ENCODE data around the gene FER.

DNA sequence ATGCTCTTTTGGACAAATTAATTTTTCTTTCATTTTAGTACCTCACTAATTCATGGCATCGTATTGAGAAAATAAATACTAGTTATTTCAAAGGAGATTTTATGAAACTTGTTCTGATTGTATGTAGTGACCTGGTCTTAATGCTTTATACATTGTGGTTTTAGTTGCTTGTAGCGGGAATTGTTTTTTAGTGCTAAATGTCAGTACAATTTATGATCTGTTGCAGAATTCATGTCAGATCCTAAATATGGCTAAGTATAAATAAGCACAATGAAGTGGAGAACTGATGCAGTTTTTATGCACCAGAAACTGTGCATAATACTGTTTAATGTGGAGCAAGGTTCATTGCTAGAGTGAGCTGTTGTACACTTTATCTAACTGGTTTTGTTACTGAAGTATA lies 353.3 kb downstream of the FER start:
- TF ChIP-seq, protein P1, sequence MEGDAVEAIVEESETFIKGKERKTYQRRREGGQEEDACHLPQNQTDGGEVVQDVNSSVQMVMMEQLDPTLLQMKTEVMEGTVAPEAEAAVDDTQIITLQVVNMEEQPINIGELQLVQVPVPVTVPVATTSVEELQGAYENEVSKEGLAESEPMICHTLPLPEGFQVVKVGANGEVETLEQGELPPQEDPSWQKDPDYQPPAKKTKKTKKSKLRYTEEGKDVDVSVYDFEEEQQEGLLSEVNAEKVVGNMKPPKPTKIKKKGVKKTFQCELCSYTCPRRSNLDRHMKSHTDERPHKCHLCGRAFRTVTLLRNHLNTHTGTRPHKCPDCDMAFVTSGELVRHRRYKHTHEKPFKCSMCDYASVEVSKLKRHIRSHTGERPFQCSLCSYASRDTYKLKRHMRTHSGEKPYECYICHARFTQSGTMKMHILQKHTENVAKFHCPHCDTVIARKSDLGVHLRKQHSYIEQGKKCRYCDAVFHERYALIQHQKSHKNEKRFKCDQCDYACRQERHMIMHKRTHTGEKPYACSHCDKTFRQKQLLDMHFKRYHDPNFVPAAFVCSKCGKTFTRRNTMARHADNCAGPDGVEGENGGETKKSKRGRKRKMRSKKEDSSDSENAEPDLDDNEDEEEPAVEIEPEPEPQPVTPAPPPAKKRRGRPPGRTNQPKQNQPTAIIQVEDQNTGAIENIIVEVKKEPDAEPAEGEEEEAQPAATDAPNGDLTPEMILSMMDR (IDR thresholded peaks at IDR 0.05): no peak
- no peak for TF ChIP-seq POLR2A (IDR thresholded peaks at IDR 0.05)
